NCI-H1436 (cell line): ENCODE data around the gene WDR49.

Source experiments
- DNase-seq: peaks from one replicate; lab custom pipeline; 2025; lab: John Stamatoyannopoulos, UW

Gene WDR49

DNA sequence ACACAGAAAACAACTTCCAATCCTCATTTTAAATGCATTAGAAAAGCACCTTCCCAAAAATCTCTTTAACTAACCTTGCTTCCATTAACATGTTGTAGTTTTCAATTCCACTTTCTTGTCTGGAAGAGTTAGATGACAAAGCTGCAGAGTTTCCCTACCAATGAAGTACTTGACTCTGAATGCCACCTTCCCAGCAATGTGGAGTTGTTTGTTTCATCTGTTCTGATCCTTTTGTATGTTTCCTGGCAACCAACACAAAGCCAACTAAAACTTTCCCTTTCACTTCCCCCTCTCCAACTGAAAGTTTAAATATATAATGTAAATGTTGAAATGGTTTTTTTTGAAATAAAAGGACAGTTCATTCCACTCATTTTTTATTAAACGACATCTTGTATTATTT is at the start of gene WDR49:
Gene WDR49, minus strand, starts transcription at position 183 of the 400 bp plus-strand sequence. CDS start 517 bp downstream, outside the sequence.
- no peak for DNase-seq

DNA sequence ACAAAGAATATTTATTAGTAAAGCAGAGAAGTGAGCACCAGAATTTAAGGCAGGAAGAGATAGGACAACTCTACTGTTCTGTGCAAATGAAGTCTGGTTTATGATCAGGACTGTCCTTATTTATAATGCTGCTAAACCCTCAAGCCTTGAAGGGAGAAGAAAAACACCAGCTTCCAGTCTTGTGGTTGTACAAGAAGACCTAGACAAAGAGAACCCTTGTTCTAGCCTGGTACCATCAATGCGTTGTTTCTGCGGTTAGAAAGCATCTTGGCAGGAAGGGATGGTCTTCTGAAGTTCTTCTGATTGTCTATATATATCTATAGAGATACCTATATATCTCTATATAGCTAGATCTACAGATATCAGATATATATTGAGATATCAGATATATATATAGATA is 47.2 kb upstream of the WDR49 start:
- DNase-seq: no peak

GRCh38 chr3:167700046-167700445 is 46.3 kb upstream of the WDR49 start:
- DNase-seq: no peak

GRCh38 chr3:167694121-167694520 is 40.4 kb upstream of the WDR49 start:
- DNase-seq: no peak

DNA sequence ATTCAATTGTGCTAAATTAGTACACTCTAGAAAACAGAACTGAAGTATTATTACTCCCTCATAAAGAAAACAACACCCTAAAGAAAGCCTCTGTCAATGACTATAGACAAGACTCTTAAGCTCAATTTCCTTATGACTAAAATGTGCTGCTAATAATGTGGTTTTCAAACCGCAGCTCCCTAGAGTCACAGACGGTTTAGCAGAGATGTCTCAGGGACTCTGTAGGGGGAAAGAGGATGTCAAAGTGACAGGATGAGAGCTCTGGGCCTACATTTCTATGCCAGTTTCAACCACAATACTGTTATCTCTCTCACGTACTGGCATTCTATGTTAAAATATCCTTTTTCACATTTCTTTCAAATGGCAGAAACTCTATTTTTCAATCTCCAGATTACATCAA is 37.6 kb upstream of the WDR49 start:
- DNase-seq: peak; percentile 11

GRCh38 chr3:167684388-167684993 is 30.7 kb upstream of the WDR49 start:
- peak; percentile 57 for DNase-seq

GRCh38 chr3:167679526-167679925 is 25.8 kb upstream of the WDR49 start:
- DNase-seq: no peak

DNA sequence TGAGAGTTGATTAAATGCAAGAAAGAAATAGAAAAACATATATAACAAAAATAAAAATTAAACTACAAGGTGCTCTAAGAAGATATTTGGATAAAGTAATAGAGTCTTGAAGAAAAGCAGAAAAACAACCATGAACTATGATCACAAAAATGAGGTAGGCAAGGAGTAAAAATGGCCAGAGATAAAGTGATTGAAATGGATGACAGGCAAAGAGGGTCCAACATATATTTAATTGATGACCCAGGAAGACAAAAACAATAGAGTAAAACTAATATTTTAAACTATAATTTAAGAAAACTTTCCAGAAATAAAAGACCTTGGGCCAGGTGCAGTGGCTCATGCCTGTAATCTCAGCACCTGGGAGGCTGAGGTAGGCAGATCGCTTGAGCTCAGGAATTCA is 22.1 kb upstream of the WDR49 start:
- DNase-seq: no peak

- no peak for DNase-seq
Observed at GRCh38 chr3:167673221-167673620, 19.5 kb upstream of the WDR49 start.

- DNase-seq: no peak
Observed at GRCh38 chr3:167671878-167672427, 18.2 kb upstream of the WDR49 start.

DNA sequence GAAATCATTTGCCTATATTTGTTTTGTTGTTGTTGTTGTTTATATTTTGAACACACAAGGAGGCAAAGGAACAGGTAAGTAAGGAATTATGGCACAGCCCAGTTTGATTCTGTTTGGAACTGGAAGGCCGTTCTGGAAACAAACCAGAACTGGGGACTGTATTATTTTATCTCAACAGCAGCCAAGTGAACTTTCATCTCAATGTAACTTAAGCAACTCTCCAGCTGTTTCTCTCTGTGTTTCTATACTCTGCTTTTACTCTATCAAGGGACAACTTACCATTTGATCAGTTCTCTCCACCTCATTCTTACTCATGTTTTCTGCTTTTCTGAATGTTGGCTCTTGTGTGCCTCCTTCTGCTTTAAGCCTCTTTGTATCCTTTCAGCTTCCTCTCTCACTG is 16.0 kb upstream of the WDR49 start:
- DNase-seq: no peak

GRCh38 chr3:167668651-167669050 is 14.9 kb upstream of the WDR49 start:
- no peak for DNase-seq

DNA sequence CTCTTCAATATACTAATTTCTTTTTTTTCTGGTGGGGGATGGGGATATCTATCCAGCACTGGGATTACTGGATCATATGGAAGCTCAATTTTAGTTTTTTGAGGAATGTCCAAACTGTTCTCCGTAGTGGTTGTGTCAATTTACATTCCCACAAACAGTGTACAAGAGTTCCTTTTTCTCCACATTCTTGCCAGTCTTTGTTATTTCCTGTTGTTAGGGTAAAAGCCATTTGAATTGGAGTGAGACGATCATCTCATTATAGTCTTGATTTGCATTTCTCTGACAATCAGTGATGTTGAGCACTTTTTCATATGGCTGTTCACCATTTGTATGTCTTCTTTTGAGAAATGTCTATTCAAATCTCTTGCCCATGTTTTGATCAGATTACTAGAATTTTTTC is 12.8 kb upstream of the WDR49 start:
- no peak for DNase-seq

- no peak for DNase-seq
Observed at GRCh38 chr3:167662919-167663400, 9.2 kb upstream of the WDR49 start.

GRCh38 chr3:167657684-167658225 is 4.0 kb upstream of the WDR49 start:
- DNase-seq: no peak

- DNase-seq: no peak
Observed at GRCh38 chr3:167656821-167657220, 3.1 kb upstream of the WDR49 start.

DNA sequence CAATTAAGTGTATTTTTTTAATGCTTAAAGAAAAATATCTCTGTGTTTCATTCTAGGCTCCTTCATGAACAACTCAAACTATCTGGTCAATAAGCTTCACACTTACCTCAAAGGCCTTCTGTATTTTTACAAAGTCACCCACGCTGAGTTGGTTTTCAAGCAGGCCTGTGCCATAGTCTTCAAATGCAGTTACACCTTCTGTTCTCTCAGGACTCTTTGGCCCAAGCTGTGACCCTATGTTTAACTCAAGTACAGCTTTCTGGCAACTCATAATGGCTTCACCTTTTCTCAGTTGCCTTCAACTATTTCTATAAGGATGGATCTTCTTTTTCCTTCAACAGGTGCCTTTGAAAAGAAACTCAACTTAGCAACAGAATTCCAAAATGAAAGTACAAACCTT is 587 bp downstream of the WDR49 start:
- no peak for DNase-seq

- DNase-seq: no peak
Observed at GRCh38 chr3:167651826-167652225, 1.9 kb downstream of the WDR49 start.

GRCh38 chr3:167650459-167650858 is 3.3 kb downstream of the WDR49 start:
- DNase-seq: no peak

DNA sequence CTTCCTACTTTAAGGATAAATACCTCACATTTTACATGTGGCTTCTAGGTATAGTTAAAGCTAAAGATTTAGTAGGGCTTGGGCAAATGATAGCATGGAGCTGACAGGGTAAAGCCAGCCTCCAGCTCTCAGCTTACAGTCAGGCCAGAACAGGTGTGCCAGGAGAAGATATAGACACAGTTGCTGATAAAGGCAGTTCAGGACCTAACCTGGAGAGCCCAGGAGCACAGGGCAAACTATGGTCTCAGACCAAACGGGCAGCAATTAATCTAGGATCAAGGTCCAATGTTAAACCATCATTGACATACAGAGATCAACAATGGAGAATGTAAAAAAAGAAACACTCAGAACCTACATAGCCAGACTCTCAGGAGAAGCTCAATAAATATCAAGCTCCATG is 4.0 kb downstream of the WDR49 start:
- no peak for DNase-seq

- DNase-seq: no peak
Observed at GRCh38 chr3:167644611-167645010, 9.1 kb downstream of the WDR49 start.

GRCh38 chr3:167631471-167631870 is 22.3 kb downstream of the WDR49 start:
- DNase-seq: no peak

DNA sequence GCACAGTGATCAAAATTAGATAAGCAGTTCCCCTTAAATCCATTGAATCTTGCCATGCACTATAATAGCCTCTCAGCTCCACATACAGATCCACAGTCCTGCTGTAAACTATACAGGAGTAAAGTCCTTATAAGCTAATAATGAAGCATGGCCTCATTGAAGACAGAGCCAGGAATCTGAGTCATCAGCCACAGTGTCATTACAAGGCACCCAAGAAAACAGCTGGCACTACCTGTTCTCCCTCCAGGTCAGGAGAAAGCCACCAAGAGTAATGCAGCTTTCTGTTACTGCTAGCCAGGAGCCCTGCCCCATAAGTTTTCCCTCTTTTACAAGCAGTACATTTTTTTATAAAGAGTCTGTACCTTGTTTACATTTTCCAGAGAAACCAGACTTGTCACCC is 27.3 kb downstream of the WDR49 start:
- no peak for DNase-seq

GRCh38 chr3:167615030-167615429 is 38.7 kb downstream of the WDR49 start:
- DNase-seq: no peak
